Stromal cell of bone marrow (primary cell): Measurements from ENCODE around the gene JAML.
A peak's percentile ranks its signal among the peaks of the same experiment; 100 is the strongest.

Experiments used
- DNase-seq: peaks from one replicate; pipeline ENCODE4 v3.0.0-alpha.2; 2012; ENCODE audit warnings: low read depth

JAML gene

GRCh38 chr11:118239509-118240205 lies 14.8 kb upstream of the JAML start:
- DNase-seq: no peak

GRCh38 chr11:118238929-118239328 lies 14.1 kb upstream of the JAML start:
- no peak for DNase-seq

DNA sequence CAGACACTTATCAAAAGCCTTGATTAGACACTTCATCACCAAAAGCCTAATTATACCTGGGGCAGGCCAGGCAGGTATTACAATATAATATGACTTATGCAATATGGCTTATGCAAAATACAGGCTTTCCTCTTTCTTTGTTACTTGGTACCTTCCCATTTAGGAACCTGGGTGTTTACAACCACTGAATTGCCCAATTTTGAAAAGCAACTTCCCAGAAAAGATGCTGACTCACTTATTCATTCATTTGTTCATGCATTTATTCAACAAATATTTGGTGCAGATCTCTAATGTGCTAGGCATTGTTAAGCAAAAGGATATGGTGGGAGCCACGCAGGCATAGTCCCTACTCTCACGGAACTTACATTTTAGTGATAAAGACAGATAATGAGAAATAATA lies 13.6 kb upstream of the JAML start:
- DNase-seq: no peak

GRCh38 chr11:118236170-118236569 lies 11.4 kb upstream of the JAML start:
- DNase-seq: no peak

DNA sequence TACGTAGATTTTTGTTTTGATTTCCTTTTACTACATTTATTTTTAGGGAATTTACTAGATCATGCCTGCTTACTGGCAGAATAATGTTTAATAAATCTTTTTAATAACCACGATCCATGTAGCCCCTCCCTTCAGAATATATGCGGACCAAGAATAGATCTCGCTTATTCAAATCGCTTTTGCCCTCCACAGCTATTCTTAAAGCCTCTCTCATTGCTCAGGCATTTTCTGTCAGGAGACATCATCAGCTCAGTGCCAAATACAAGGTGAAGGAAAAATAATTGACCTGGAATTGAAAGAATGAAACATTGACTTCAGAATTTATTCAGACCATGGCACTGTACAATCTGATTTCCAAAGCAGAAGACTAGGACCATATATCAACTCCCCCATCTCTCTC lies 10.0 kb upstream of the JAML start:
- DNase-seq: no peak

GRCh38 chr11:118233850-118234249 lies 9.0 kb upstream of the JAML start:
- DNase-seq: no peak

DNA sequence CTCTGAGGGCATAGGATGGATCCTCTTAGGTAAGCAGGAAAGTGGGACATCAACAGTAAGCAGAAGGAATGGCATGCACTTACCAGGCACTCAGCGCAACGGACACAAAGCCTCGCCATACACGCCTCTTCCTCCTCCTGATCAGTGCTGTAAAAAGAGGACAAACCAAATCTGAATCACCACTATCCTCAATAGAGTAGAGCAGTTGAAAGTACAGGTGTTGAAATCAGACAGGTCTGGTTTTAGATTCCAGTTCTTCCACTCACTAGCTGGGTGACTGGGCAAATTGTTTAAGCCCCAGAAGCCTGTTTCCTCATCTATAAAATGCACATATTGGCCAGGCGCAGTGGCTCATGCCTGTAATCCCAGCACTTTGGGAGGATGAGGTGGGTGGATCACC lies 8.6 kb upstream of the JAML start:
- DNase-seq: no peak

GRCh38 chr11:118232659-118233058 lies 7.8 kb upstream of the JAML start:
- DNase-seq: no peak

- no peak for DNase-seq
Observed at GRCh38 chr11:118231461-118231860, 6.7 kb upstream of the JAML start.

DNA sequence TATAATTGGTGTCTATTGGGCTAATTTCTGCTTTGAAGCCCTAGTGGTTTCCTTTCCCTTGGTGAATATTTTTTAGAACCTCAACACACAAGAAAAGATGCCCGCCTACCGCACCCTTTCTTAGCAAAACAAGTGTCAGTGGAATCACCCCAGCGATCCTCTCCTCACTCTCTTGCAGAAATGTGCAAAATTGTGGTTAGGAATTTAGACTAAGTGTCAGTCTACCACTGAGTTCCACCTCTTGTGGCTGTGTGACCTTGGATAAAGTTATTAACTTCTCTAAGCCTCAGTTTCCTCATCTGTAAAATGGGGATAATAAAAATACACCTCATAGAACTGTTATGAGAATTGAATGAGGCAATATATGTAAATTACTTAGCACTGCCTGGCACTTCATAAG lies 5.3 kb upstream of the JAML start:
- DNase-seq: no peak

DNA sequence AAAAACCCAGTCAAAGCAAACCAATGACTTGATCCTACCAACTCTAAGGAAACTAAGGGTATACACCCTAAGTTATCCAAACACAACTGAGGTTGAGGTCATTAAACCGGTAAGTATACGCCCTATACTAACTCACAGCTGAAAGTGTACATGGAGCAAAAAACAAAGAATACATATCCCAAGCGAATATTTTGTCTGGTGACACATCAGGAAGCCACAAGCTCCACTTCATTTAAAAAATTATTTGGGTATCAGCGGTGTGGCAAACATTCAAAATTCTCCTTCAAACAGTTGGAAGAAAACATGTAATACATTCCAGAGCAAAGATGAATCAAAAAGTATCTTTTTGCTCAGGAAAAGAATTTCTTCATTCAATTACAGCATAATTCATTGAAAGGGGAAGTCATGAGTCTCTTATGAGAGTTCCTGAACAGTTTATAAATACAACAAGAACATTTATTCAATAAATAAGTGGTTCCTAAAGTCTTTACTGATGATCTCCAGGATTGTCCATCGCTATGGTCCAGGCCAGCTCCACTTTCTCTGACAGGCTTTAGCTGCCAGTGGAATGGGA lies 4.5 kb upstream of the JAML start:
- DNase-seq: peak; percentile 11

DNA sequence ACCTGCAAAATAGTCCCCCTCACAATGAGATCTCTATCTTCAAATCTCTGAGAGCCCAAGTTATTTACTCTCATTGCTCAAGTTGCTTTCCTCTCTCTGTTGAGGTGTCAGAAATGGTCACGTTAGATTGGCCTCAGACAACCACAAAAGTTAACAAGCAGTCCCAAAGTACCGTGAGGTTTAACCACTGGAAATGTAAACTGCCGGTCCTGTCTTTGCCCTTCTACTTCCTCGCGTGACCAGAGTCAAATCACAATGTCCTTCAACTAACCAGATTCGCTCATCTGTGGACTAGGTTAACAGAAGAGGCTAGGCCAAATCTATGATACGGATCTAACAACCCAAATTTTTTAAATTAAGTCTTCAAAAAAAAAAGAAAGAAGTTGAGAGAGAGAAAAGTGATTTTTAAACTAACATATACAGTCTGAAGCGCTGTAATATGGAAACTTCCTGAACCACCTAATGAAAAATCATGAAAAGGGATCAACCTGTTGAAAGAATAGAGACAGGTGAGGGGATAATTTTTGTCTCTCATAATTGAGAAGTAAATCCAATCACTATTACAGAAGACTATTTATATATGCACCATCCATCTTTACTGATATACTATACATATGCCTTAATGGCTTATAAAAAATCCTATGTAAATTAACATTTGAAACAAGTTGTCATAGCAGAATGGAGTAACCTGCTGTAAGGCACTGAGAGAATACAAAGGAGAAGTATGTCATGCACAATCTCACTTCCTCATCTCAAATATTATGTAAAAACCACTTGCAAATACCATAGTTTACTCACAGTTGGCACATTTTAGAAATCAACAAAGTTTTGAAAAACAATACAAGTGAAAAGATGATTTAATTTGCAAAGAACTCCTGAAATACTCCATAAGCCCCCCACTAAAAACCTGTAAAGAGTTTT lies 3.3 kb upstream of the JAML start:
- no peak for DNase-seq

- no peak for DNase-seq
Observed at GRCh38 chr11:118226781-118227180, 2.0 kb upstream of the JAML start.

GRCh38 chr11:118226296-118226695 lies 1.5 kb upstream of the JAML start:
- DNase-seq: peak; percentile 20

DNA sequence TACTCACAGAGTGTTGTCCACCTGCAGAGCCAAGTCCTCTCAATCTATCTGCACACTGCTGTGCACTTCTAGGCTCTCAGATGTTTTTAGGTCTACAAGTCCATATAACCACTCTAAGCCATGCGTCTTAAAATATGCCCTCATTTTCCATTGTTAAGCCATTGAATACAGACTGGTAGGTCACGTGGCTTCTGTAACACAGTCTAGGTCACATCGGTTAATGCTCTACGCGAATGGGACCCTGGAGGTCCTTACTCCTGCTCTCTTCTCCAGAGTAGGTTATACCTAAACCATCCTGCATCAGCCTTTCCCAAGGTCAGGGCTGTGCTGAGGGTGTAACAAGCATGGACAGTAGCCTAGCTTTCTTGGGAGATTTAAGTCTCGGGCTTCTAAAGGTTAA lies 819 bp downstream of the JAML start:
- DNase-seq: no peak

- DNase-seq: no peak
Observed at GRCh38 chr11:118223570-118223969, 1.2 kb downstream of the JAML start.

DNA sequence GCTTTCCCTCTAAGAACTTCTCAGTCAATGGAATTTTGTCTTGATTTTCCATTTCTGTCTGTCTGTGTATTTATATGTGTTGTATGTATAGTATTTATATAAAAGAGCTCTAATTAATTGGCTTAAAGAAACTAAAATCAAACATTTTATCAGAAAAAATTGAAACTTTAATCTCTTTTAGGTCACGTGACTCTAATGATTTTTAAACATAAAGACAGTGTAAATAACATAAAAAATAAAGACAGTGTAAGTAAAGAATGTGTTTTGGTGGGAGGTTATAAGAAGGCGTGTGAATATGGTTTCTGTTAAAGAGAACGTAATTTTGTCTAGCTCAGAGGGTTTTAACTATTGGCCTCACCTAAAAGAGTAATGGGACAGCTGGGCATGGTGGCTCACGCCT lies 2.4 kb downstream of the JAML start:
- DNase-seq: no peak

- DNase-seq: no peak
Observed at GRCh38 chr11:118221419-118221818, 3.4 kb downstream of the JAML start.

DNA sequence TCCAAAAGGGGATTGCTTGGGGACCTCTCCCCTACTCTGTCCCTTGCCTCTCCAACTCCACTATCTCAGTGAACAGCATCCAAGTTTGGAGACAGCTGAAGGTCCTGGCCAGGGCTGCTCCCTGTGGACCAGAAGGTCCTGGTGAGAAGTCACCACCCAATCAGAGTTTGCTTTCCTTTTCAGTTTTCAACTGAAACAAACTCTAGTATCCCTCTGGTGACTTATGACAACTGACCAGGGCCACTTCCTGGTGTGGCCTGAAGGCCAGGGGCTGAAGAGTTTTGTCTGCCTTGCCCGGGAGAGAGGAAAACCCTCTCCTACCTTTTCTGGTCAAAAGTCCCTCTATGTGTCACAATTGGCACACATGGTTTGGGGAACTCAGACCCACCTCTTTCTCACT lies 5.1 kb downstream of the JAML start:
- no peak for DNase-seq

DNA sequence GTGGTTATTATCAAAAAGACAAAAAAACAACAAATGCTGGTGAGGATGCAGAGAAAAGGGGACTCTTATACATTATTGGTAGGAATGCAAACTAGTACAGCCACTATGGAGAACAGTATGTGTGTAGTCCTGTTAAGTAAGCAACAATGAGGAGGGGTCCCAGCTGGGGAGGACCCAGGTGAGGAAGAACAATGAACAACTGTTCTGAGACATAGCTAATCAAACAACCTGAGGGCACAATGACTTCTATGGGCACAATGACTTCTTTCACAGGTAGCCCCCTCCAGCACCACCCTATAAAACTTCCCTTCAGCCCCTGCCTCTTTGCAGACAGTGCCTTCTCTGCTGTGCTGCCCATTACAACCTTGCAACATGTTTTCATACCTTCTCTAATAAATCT lies 5.6 kb downstream of the JAML start:
- no peak for DNase-seq

DNA sequence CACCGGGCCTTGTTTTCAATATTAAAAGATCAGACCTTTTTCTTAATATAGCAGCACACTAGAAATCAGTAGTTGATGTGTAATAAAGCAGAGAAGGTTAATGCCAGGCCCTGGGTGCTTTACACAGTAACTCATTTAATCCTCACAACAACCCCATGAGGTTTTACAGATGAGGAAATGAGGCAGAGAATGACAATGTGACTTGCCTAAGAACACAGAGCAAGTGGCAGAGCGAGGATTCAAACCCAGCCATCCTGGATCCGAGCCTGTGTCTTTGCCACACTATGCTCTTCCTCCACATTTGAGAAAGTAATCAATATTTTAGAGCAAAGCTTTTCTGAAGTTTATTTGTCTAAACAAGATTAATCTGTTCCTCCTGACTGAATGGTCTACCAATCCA lies 7.2 kb downstream of the JAML start:
- no peak for DNase-seq

GRCh38 chr11:118216621-118217481 lies 8.0 kb downstream of the JAML start:
- no peak for DNase-seq
